ENCODE data around the gene GREB1. TPM values are rescaled to one million over a fixed set of nuclear protein-coding genes. Genes with fewer than 3 reads are reported as not detected.

Gene GREB1
- total and polyA plus RNA-seq, 2 of the 4 experiments (the other 2 are of a cell fraction), result 0.05 TPM; not detected in 1

DNA sequence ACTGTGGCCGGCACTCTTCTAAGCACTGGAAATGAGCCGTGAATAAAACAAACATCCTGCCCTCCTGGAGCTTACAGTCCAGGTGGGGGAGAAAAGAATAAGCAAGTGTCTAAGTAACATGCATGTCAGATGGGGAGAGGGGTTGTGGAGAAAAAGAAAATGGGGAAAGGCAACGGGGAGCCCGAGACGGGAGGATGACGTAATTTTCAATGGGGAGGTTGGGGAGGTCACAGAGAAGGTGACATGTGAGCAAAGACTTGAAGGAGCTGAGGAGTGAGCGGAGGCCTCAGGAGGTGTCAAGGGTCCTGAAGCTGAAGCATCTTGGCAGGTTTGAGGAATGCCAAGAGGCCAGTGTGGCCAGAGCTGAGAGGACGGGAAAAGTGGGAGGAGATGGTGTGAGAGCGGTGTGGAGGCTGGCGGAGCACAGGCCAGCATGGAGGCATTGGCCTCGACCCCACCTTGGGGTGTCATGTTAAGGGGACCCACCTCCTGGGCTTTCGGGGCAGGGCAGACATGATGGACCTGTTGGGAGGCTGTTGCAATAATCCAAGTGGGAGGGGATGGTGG lies 151.1 kb downstream of the GREB1 start:
- H4K8ac ChIP-seq (ENCODE audit: low read depth in 2 of 2, low read length in 2 of 2), result no peak overlapping the region
- in situ Hi-C loops (cut with MboI; ENCODE audit: low sequenced_read_pairs) (no loop called here), intact Hi-C loops (cut with micrococcal nuclease) (loop anchor here (5.0 kb wide), 2 partner anchors 98 to 208 kb away; no protein-coding TSS in a partner anchor), dilution Hi-C loops (cut with HindIII; ENCODE audit: low sequenced_read_pairs, unreplicated experiment) (no loop called here)
- ChIA-PET CTCF (no interaction called here), POLR2A (ENCODE audit: unreplicated experiment) (no interaction called here)
- H3K4ac ChIP-seq (ENCODE audit: low read depth, low read length), result no peak overlapping the region
- no peak overlapping the region for H2AFZ ChIP-seq (replicated peaks; ENCODE audit: low read length, poor library complexity)
- no peak overlapping the region for H4K5ac ChIP-seq (ENCODE audit: low read depth, low read length)
- no peak overlapping the region for H2BK20ac ChIP-seq (ENCODE audit: low read depth, low read length)
- ATAC-seq (ENCODE audit: low read depth) (no peak), DNase-seq (no peak)
- H3K56ac ChIP-seq (ENCODE audit: extremely low read depth, insufficient read depth, low read length), result no peak overlapping the region
- H3K23ac ChIP-seq (ENCODE audit: low read depth, low read length), result no peak overlapping the region
- H2BK15ac ChIP-seq (ENCODE audit: low read depth, low read length), result no peak overlapping the region
- H3K36me3 ChIP-seq (ENCODE audit: control insufficient read depth, insufficient read depth, low read length), result no peaks in the 10 kb centered on the region
- no TSS peak for BruUV-seq (replicated peaks)
- no peak for TF ChIP-seq RAD21 (IDR thresholded peaks at IDR 0.05; ENCODE audit: low read length)
- no peak for TF ChIP-seq NFE2L2 (IDR thresholded peaks at IDR 0.05; ENCODE audit: low read depth, low read length)
- TF ChIP-seq POLR2A (IDR thresholded peaks at IDR 0.05; ENCODE audit: low read depth, low read length), result no peak
- TF ChIP-seq FOS (IDR thresholded peaks at IDR 0.05; ENCODE audit: low read depth, low read length), result no peak
- TF ChIP-seq RFX5 (IDR thresholded peaks at IDR 0.05; ENCODE audit: low read depth, low read length), result no peak
- no peaks in the 10 kb centered on the region for H3K9me3 ChIP-seq (ENCODE audit: control insufficient read depth, insufficient read depth, low read length)
- H2AK5ac ChIP-seq (ENCODE audit: low read depth, low read length), result no peak overlapping the region
- H3K4me2 ChIP-seq (ENCODE audit: low read depth, low read length), result no peak overlapping the region
- no peak overlapping the region for H3K14ac ChIP-seq (replicated peaks; ENCODE audit: low read depth, low read length)
- H4K91ac ChIP-seq (ENCODE audit: insufficient read depth, low read depth, low read length), result no peak overlapping the region
- no peaks in the 10 kb centered on the region for H3K9me1 ChIP-seq (ENCODE audit: insufficient read depth, low read length)
- no peaks in the 10 kb centered on the region for H4K20me1 ChIP-seq (ENCODE audit: insufficient read depth, low read length)
- no peak overlapping the region for H3K18ac ChIP-seq (ENCODE audit: low read depth, low read length)
- no peak overlapping the region for H2AK9ac ChIP-seq (replicated peaks; ENCODE audit: low read depth, low read length, poor library complexity)
- H2BK120ac ChIP-seq (ENCODE audit: low read depth, low read length), result no peak overlapping the region
- H3K9ac ChIP-seq (ENCODE audit: low read depth, low read length), result no peak overlapping the region
- H3K27ac ChIP-seq (ENCODE audit: insufficient read depth, low read length), result no peak overlapping the region
- H3K4me1 ChIP-seq (ENCODE audit: control insufficient read depth, insufficient read depth, low read length), result peaks cover 6% of the 10 kb centered on the region; the same call in 1 of the 2 replicates
- 58% methylated on average over 6 of the region's 12 CpGs; no CpG with 5 or more reads in 1 of the 2 experiments for WGBS, 2 experiments (ENCODE audit: extremely low coverage in 2 of 2, insufficient read length in 1 of 2)
- no peak overlapping the region for H2BK5ac ChIP-seq (ENCODE audit: low read depth, low read length, poor library complexity, severe bottlenecking)
- H3K27me3 ChIP-seq (ENCODE audit: control insufficient read depth, insufficient read depth, low read length), result peaks cover 29% of the 10 kb centered on the region
- H3K4me3 ChIP-seq (ENCODE audit: insufficient read depth, low read depth, low read length), result no peak overlapping the region
- no peaks in the 10 kb centered on the region for H3K79me1 ChIP-seq (ENCODE audit: low read depth in 1 of 2, low read length in 2 of 2)

Data from IMR-90 (cell line).